H4 (cell line): Measurements from ENCODE around the gene PCDHGA2. TPM values are rescaled to one million over a fixed set of nuclear protein-coding genes. Genes with fewer than 3 reads are reported as not detected.
"Not testable (repeated sequence)": the region's sequence is repeated elsewhere in the genome, so short reads cannot be mapped to it uniquely, and the experiment has no call there.

ENCODE experiments used
- DNase-seq: peaks from one replicate; pipeline ENCODE4 v3.0.0-alpha.2; 2015; ENCODE audit warnings: low spot score
- total RNA-seq: library from RNA; depleted of rRNA; stranded (reverse); fragments of >200 nt; shearing (Covaris generic); gene quantifications from 2 replicates; pipeline ENCODE4 v1.2.3, GENCODE V29; 2014; rRNA removed

PCDHGA2 gene
- total RNA-seq, 1 experiment from 2014 or later, result 1.6 TPM

- no peak for DNase-seq
Observed at GRCh38 chr5:141382469-141383294, 44.1 kb downstream of the PCDHGA2 start, which contains the start of gene PCDHGA7. Gene PCDHGA7, plus strand, starts transcription at chr5:141382742. Its CDS starts 158 bp downstream, at chr5:141382900.

DNA sequence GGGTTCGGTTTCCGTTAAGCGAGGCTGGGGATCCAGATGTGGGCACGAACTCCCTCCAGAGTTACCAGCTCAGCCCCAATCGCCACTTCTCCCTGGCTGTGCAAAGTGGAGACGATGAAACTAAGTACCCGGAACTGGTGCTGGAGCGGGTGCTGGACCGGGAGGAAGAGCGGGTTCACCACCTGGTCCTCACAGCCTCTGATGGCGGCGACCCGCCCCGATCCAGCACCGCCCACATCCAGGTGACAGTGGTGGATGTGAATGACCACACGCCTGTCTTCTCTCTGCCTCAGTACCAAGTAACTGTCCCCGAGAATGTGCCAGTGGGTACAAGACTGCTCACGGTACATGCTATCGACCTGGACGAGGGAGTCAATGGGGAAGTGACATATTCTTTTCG lies 44.8 kb downstream of the PCDHGA2 start:
- DNase-seq, result no peak

DNA sequence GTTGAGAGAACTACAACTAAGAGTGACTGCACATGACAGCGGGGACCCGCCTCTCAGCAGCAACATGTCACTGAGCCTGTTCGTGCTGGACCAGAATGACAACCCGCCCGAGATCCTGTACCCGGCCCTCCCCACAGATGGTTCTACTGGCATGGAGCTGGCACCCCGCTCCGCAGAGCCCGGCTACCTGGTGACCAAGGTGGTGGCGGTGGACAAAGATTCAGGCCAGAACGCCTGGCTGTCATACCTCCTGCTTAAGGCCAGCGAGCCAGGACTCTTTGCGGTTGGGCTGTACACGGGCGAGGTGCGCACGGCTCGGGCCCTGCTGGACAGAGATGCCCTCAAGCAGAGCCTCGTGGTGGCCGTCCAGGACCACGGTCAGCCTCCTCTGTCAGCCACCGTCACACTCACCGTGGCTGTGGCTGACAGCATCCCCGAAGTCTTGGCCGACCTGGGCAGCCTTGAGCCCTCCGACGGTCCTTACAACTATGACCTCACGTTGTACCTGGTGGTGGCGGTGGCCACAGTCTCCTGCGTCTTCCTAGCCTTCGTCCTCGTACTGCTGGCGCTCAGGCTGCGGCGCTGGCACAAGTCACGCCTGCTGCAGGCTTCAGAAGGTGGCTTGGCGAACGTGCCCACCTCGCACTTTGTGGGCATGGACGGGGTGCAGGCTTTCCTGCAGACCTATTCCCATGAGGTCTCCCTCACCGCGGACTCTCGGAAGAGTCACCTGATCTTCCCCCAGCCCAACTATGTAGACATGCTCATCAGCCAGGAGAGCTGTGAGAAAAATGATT lies 46.1 kb downstream of the PCDHGA2 start:
- DNase-seq, result no peak

GRCh38 chr5:141387557-141388311 lies 49.2 kb downstream of the PCDHGA2 start, which contains the start of gene PCDHGB4:
Gene PCDHGB4, plus strand, starts transcription at chr5:141387698. Its CDS starts 187 bp downstream, at chr5:141387885.
- DNase-seq, result not testable (repeated sequence)

DNA sequence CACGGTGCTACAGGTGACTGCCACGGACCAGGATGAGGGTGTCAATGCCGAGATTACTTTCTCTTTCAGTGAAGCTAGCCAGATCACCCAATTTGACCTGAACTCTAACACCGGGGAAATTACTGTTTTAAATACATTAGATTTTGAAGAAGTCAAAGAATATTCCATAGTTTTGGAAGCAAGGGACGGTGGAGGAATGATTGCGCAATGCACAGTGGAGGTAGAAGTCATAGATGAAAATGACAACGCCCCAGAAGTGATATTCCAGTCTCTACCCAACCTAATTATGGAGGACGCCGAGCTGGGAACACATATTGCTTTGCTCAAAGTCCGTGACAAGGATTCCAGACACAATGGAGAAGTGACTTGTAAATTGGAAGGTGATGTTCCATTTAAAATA lies 50.1 kb downstream of the PCDHGA2 start:
- DNase-seq, result no peak

DNA sequence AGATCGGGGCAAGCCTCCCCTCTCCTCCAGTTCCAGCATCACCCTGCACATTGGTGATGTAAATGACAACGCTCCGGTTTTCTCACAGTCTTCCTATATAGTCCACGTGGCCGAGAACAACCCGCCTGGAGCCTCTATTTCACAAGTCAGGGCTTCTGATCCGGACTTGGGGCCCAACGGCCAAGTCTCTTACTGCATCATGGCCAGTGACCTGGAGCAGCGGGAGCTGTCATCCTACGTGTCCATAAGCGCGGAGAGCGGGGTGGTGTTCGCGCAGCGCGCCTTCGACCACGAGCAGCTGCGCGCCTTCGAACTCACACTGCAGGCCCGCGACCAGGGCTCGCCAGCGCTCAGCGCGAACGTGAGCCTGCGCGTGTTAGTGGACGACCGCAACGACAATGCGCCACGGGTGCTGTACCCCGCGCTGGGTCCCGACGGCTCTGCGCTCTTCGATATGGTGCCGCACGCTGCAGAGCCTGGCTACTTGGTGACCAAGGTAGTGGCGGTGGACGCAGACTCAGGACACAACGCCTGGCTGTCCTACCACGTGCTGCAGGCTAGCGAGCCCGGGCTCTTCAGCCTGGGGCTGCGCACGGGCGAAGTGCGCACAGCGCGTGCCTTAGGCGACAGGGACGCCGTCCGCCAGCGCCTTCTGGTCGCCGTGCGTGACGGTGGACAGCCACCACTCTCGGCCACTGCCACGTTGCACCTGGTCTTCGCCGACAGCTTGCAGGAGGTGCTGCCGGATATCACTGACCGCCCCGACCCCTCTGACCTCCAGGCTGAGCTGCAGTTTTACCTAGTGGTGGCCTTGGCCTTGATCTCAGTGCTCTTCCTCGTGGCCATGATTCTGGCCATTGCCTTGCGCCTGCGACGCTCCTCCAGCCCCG lies 50.8 kb downstream of the PCDHGA2 start:
- DNase-seq, result no peak

DNA sequence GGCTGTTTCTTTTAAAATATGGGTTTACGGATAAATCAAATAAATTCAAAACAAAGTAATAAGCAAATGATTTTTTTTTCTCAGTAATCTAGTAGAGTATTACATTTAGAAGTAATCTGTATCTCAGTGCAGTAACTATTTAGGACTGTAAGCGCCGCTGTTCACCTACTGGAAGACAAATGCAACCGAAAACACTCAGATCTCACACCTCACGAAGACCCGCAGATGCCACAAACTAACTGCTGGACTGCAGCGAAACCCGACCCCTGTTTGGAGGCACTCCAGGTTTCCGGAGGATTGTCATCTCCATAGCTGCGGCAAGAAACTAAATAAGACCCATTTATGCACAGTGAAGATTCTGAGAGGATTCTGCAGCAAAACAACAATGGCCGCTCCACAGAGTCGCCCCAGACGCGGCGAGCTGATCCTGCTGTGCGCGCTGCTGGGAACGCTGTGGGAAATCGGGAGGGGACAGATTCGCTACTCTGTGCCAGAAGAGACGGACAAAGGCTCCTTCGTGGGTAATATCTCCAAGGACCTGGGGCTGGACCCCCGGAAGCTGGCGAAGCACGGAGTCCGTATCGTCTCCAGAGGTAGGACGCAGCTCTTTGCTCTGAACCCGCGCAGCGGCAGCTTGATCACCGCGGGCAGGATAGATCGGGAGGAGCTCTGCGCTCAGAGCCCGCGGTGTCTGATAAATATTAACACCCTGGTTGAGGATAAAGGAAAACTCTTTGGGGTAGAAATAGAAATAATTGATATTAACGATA lies 54.1 kb downstream of the PCDHGA2 start, which contains the start of gene PCDHGA8:
Gene PCDHGA8 (plus strand): TSS at position 205 of the 770 bp plus-strand sequence. CDS start 181 bp downstream, at position 386.
- no peak for DNase-seq

Other genes starting within 250 kb of the PCDHGA2 start
- gene PCDHB2, start 244.1 kb upstream of the PCDHGA2 start, total RNA-seq, result 15.0 and 26.2 TPM in 2 replicates
- 0.21 TPM in 2 replicates for gene PCDHB3, start 238.3 kb upstream of the PCDHGA2 start, total RNA-seq
- gene PCDHB4, start 216.9 kb upstream of the PCDHGA2 start, total RNA-seq, result 0.21 TPM in 1 of 2 replicates, not detected in the other
- 1.0 and 1.2 TPM in 2 replicates for gene PCDHB5, start 203.6 kb upstream of the PCDHGA2 start, total RNA-seq
- gene PCDHB6, start 188.7 kb upstream of the PCDHGA2 start, total RNA-seq, result 3.6 and 4.1 TPM in 2 replicates
- 5.1 and 6.9 TPM in 2 replicates for gene PCDHB7, start 166.1 kb upstream of the PCDHGA2 start, total RNA-seq
- gene PCDHB8, start 161.0 kb upstream of the PCDHGA2 start, total RNA-seq, result 12.4 and 12.7 TPM in 2 replicates
- gene PCDHB16, start 156.4 kb upstream of the PCDHGA2 start, total RNA-seq, result 3.3 and 3.7 TPM in 2 replicates
- gene PCDHB9, start 151.6 kb upstream of the PCDHGA2 start, total RNA-seq, result 10.0 and 11.9 TPM in 2 replicates
- gene PCDHB10, start 146.4 kb upstream of the PCDHGA2 start, total RNA-seq, result 2.9 and 4.5 TPM in 2 replicates
- gene PCDHB11, start 139.1 kb upstream of the PCDHGA2 start, total RNA-seq, result 4.5 and 5.6 TPM in 2 replicates
- gene PCDHB12, start 130.0 kb upstream of the PCDHGA2 start, total RNA-seq, result 5.2 and 5.6 TPM in 2 replicates
- gene PCDHB13, start 124.8 kb upstream of the PCDHGA2 start, total RNA-seq, result 1.2 and 2.0 TPM in 2 replicates
- 5.6 and 6.2 TPM in 2 replicates for gene PCDHB14, start 115.4 kb upstream of the PCDHGA2 start, total RNA-seq
- 0.16 and 2.1 TPM in 2 replicates for gene PCDHB15, start 93.4 kb upstream of the PCDHGA2 start, total RNA-seq
- not detected in 2 replicates for gene SLC25A2, start 34.7 kb upstream of the PCDHGA2 start, total RNA-seq
- gene TAF7, start 18.0 kb upstream of the PCDHGA2 start, total RNA-seq, result 51.2 and 74.8 TPM in 2 replicates
- gene PCDHGA1, start 8.2 kb upstream of the PCDHGA2 start, total RNA-seq, result 0.51 and 1.6 TPM in 2 replicates
- gene PCDHGA3, start 5.1 kb downstream of the PCDHGA2 start, total RNA-seq, result 10.3 and 11.5 TPM in 2 replicates
- 0.43 and 3.1 TPM in 2 replicates for gene PCDHGB1, start 11.3 kb downstream of the PCDHGA2 start, total RNA-seq
- gene PCDHGA4, start 16.3 kb downstream of the PCDHGA2 start, total RNA-seq, result 0.74 and 0.97 TPM in 2 replicates
- 1.6 and 1.9 TPM in 2 replicates for gene PCDHGB2, start 21.2 kb downstream of the PCDHGA2 start, total RNA-seq
- 0.49 and 0.50 TPM in 2 replicates for gene PCDHGA5, start 25.4 kb downstream of the PCDHGA2 start, total RNA-seq
- 0.87 and 1.2 TPM in 2 replicates for gene PCDHGB3, start 31.5 kb downstream of the PCDHGA2 start, total RNA-seq
- gene PCDHGA6, start 35.1 kb downstream of the PCDHGA2 start, total RNA-seq, result 0.97 and 1.5 TPM in 2 replicates
- gene PCDHGA7, start 44.0 kb downstream of the PCDHGA2 start, total RNA-seq, result 0.27 and 0.29 TPM in 2 replicates
- 0.16 and 0.21 TPM in 2 replicates for gene PCDHGB4, start 48.9 kb downstream of the PCDHGA2 start, total RNA-seq
- gene PCDHGA8, start 53.9 kb downstream of the PCDHGA2 start, total RNA-seq, result 0.39 and 0.74 TPM in 2 replicates
- 0.04 and 0.43 TPM in 2 replicates for gene PCDHGB5, start 59.2 kb downstream of the PCDHGA2 start, total RNA-seq
- 1.1 and 1.8 TPM in 2 replicates for gene PCDHGA9, start 64.0 kb downstream of the PCDHGA2 start, total RNA-seq
- gene PCDHGB6, start 69.3 kb downstream of the PCDHGA2 start, total RNA-seq, result 0.02 and 0.33 TPM in 2 replicates
- 1.4 and 1.9 TPM in 2 replicates for gene PCDHGA10, start 74.2 kb downstream of the PCDHGA2 start, total RNA-seq
- gene PCDHGB7, start 78.9 kb downstream of the PCDHGA2 start, total RNA-seq, result 0.58 and 1.4 TPM in 2 replicates
- 0.66 and 1.3 TPM in 2 replicates for gene PCDHGA11, start 82.3 kb downstream of the PCDHGA2 start, total RNA-seq
- gene PCDHGA12, start 91.7 kb downstream of the PCDHGA2 start, total RNA-seq, result 0.14 and 0.76 TPM in 2 replicates
- 50.8 and 61.5 TPM in 2 replicates for gene PCDHGC3, start 137.2 kb downstream of the PCDHGA2 start, total RNA-seq
- gene PCDHGC4, start 146.3 kb downstream of the PCDHGA2 start, total RNA-seq, result 0.10 TPM in 1 of 2 replicates, not detected in the other
- 0.06 and 0.18 TPM in 2 replicates for gene PCDHGC5, start 150.3 kb downstream of the PCDHGA2 start, total RNA-seq